Adrenal gland (tissue), 5 donors: ENCODE data around the gene SEMA6A.

Source experiments
- POLR2A ChIP-seq, 2 donors: fragments of 450-650 bp; IDR thresholded peaks; one replicate each; pipeline ENCODE4 v1.6.1; 2017; ENCODE audit warnings: antibody characterized with exemption in 2 of 2, mild to moderate bottlenecking in 2 of 2, moderate library complexity in 1 of 2
- TF ChIP-seq, protein P1 (sequence below), 6 experiments: fragments of 450-650 bp in 4 of 6; fragments of 200-600 bp in 2 of 6; sonication (generic) in 1 of 6; IDR thresholded peaks; 1 replicate in 5 of 6; 2 replicates in 1 of 6; pipeline versions ENCODE4 v1.5.1 to v1.8.0; 2016 to 2021; ENCODE audit warnings: antibody characterized with exemption in 6 of 6, mild to moderate bottlenecking in 2 of 6, moderate library complexity in 1 of 6
- donor health status: DM: no; HTN: no; CAD: no.

DNA sequence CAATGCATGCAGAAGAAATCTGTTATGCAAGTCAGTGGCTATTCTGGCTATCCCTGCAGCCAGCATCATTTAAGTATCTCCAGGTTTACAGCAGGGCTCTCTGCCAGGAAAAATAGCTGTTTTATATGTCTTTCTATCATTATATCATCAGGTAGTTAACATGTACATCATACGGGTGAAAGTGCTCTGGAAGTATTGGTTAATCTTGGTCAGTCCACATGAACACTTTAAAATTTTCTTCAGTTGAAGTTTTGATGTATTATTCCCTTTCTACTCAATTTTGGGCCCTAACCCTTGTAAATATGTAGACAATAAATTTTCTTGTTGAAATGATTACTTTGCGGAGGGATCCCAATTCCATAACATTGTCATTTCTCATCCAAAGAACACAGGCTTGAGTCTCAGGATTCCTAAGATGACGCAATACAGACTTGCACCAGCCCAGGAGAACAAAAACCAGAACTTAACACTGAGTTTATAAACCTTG lies 67.5 kb downstream of the SEMA6A start:
- TF ChIP-seq, protein P1, sequence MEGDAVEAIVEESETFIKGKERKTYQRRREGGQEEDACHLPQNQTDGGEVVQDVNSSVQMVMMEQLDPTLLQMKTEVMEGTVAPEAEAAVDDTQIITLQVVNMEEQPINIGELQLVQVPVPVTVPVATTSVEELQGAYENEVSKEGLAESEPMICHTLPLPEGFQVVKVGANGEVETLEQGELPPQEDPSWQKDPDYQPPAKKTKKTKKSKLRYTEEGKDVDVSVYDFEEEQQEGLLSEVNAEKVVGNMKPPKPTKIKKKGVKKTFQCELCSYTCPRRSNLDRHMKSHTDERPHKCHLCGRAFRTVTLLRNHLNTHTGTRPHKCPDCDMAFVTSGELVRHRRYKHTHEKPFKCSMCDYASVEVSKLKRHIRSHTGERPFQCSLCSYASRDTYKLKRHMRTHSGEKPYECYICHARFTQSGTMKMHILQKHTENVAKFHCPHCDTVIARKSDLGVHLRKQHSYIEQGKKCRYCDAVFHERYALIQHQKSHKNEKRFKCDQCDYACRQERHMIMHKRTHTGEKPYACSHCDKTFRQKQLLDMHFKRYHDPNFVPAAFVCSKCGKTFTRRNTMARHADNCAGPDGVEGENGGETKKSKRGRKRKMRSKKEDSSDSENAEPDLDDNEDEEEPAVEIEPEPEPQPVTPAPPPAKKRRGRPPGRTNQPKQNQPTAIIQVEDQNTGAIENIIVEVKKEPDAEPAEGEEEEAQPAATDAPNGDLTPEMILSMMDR (IDR thresholded peaks at IDR 0.05) = no peak
- TF ChIP-seq POLR2A (IDR thresholded peaks at IDR 0.05) = no peak
